ENCODE data around the gene MAPRE2.
A peak's percentile ranks its signal among the peaks of the same experiment; 100 is the strongest.

MAPRE2 gene

GRCh38 chr18:35074581-35074980, 33.4 kb downstream of the MAPRE2 start:
- Histone ChIP-seq H4K12ac (ENCODE audit: low read depth, low read length) (no peak overlapping the region), H3K9me3 (ENCODE audit: insufficient read depth, low read depth, low read length) (no peaks in the 10 kb centered on the region), H4K8ac (ENCODE audit: low read depth, low read length) (no peak overlapping the region), H3K23ac (ENCODE audit: low read length) (no peak overlapping the region), H3K4me1 (ENCODE audit: control insufficient read depth in 1 of 2, insufficient read depth in 2 of 2, low read length in 2 of 2) (no peaks in the 10 kb centered on the region), H3K4me3 (ENCODE audit: low read depth, low read length) (no peak overlapping the region), H4K91ac (ENCODE audit: low read depth, low read length) (no peak overlapping the region), H2AK5ac (ENCODE audit: low read length) (no peak overlapping the region), H2BK12ac (ENCODE audit: low read length) (no peak overlapping the region), H3K9ac (ENCODE audit: low read length) (no peak overlapping the region), H3K36me3 (ENCODE audit: control insufficient read depth in 1 of 2, insufficient read depth in 2 of 2, low read length in 2 of 2) (no peaks in the 10 kb centered on the region), H3K27ac (ENCODE audit: low read depth, low read length) (no peak overlapping the region), H2BK5ac (ENCODE audit: low read depth, low read length, poor library complexity) (no peak overlapping the region), H2AFZ (ENCODE audit: insufficient read depth, low read length, poor library complexity) (no peak overlapping the region), H3K27me3 (ENCODE audit: insufficient read depth, low read length) (no peaks in the 10 kb centered on the region), H2BK120ac (ENCODE audit: insufficient read depth, low read length, poor library complexity) (no peak overlapping the region), H3K79me1 (ENCODE audit: low read length) (no peaks in the 10 kb centered on the region), H3K14ac (ENCODE audit: low read length) (no peak overlapping the region), H3K18ac (ENCODE audit: low read length) (no peak overlapping the region), H3K4ac (ENCODE audit: low read depth, low read length) (no peak overlapping the region), H3K4me2 (ENCODE audit: low read length) (no peak overlapping the region), H3K79me2 (ENCODE audit: control insufficient read depth, insufficient read depth, low read length, poor library complexity) (no peaks in the 10 kb centered on the region)
- no CpG with 5 or more reads among the region's 1 CpG for WGBS (ENCODE audit: extremely low coverage, insufficient coverage, insufficient read length)
- no peak for DNase-seq

- Histone ChIP-seq H3K4me1 (ENCODE audit: control insufficient read depth in 1 of 2, insufficient read depth in 2 of 2, low read length in 2 of 2) (no peaks in the 10 kb centered on the region), H3K4me2 (ENCODE audit: low read length) (no peak overlapping the region), H2AK5ac (ENCODE audit: low read length) (no peak overlapping the region), H3K18ac (ENCODE audit: low read length) (no peak overlapping the region), H3K27me3 (ENCODE audit: insufficient read depth, low read length) (no peaks in the 10 kb centered on the region), H3K36me3 (ENCODE audit: control insufficient read depth in 1 of 2, insufficient read depth in 2 of 2, low read length in 2 of 2) (no peaks in the 10 kb centered on the region), H4K12ac (ENCODE audit: low read depth, low read length) (no peak overlapping the region), H3K79me1 (ENCODE audit: low read length) (no peaks in the 10 kb centered on the region), H3K27ac (ENCODE audit: low read depth, low read length) (no peak overlapping the region), H3K4me3 (ENCODE audit: low read depth, low read length) (no peak overlapping the region), H3K9me3 (ENCODE audit: insufficient read depth, low read depth, low read length) (no peaks in the 10 kb centered on the region), H3K23ac (ENCODE audit: low read length) (no peak overlapping the region), H4K91ac (ENCODE audit: low read depth, low read length) (no peak overlapping the region), H3K79me2 (ENCODE audit: control insufficient read depth, insufficient read depth, low read length, poor library complexity) (no peaks in the 10 kb centered on the region), H2BK12ac (ENCODE audit: low read length) (no peak overlapping the region), H3K14ac (ENCODE audit: low read length) (no peak overlapping the region), H3K4ac (ENCODE audit: low read depth, low read length) (no peak overlapping the region), H2BK5ac (ENCODE audit: low read depth, low read length, poor library complexity) (no peak overlapping the region), H3K9ac (ENCODE audit: low read length) (no peak overlapping the region), H2BK120ac (ENCODE audit: insufficient read depth, low read length, poor library complexity) (no peak overlapping the region), H4K8ac (ENCODE audit: low read depth, low read length) (no peak overlapping the region), H2AFZ (ENCODE audit: insufficient read depth, low read length, poor library complexity) (no peak overlapping the region)
- DNase-seq: peak in 1 of 2 donors; percentile 39
- no CpG with 5 or more reads among the region's 6 CpGs for WGBS (ENCODE audit: extremely low coverage, insufficient coverage, insufficient read length)
Measured at GRCh38 chr18:35075132-35075531, 33.9 kb downstream of the MAPRE2 start.

GRCh38 chr18:35076135-35076924, 35.1 kb downstream of the MAPRE2 start:
- Histone ChIP-seq H2AFZ (ENCODE audit: insufficient read depth, low read length, poor library complexity) (no peak overlapping the region), H3K27ac (ENCODE audit: low read depth, low read length) (no peak overlapping the region), H4K12ac (ENCODE audit: low read depth, low read length) (no peak overlapping the region), H3K18ac (ENCODE audit: low read length) (no peak overlapping the region), H3K9ac (ENCODE audit: low read length) (no peak overlapping the region), H3K36me3 (ENCODE audit: control insufficient read depth in 1 of 2, insufficient read depth in 2 of 2, low read length in 2 of 2) (no peaks in the 10 kb centered on the region), H3K4me2 (ENCODE audit: low read length) (no peak overlapping the region), H4K8ac (ENCODE audit: low read depth, low read length) (no peak overlapping the region), H3K79me1 (ENCODE audit: low read length) (no peaks in the 10 kb centered on the region), H3K4me3 (ENCODE audit: low read depth, low read length) (no peak overlapping the region), H3K14ac (ENCODE audit: low read length) (no peak overlapping the region), H2BK5ac (ENCODE audit: low read depth, low read length, poor library complexity) (no peak overlapping the region), H3K9me3 (ENCODE audit: insufficient read depth, low read depth, low read length) (no peaks in the 10 kb centered on the region), H3K23ac (ENCODE audit: low read length) (no peak overlapping the region), H3K4me1 (ENCODE audit: control insufficient read depth in 1 of 2, insufficient read depth in 2 of 2, low read length in 2 of 2) (no peaks in the 10 kb centered on the region), H3K27me3 (ENCODE audit: insufficient read depth, low read length) (no peaks in the 10 kb centered on the region), H3K4ac (ENCODE audit: low read depth, low read length) (no peak overlapping the region), H4K91ac (ENCODE audit: low read depth, low read length) (no peak overlapping the region), H2BK120ac (ENCODE audit: insufficient read depth, low read length, poor library complexity) (no peak overlapping the region), H2AK5ac (ENCODE audit: low read length) (no peak overlapping the region), H3K79me2 (ENCODE audit: control insufficient read depth, insufficient read depth, low read length, poor library complexity) (no peaks in the 10 kb centered on the region), H2BK12ac (ENCODE audit: low read length) (no peak overlapping the region)
- peak in 1 of 2 donors; percentile 36 for DNase-seq
- no CpG with 5 or more reads among the region's 4 CpGs for WGBS (ENCODE audit: extremely low coverage, insufficient coverage, insufficient read length)

GRCh38 chr18:35077937-35078336, 36.7 kb downstream of the MAPRE2 start:
- no peaks in the 10 kb centered on the region for H3K79me1 ChIP-seq (ENCODE audit: low read length)
- no peak overlapping the region for H4K12ac ChIP-seq (ENCODE audit: low read depth, low read length)
- H3K4me2 ChIP-seq (ENCODE audit: low read length): no peak overlapping the region
- H3K9me3 ChIP-seq (ENCODE audit: insufficient read depth, low read depth, low read length): no peaks in the 10 kb centered on the region
- no peaks in the 10 kb centered on the region for H3K4me1 ChIP-seq (ENCODE audit: control insufficient read depth in 1 of 2, insufficient read depth in 2 of 2, low read length in 2 of 2)
- H3K23ac ChIP-seq (ENCODE audit: low read length): no peak overlapping the region
- DNase-seq: no peak
- no peak overlapping the region for H3K18ac ChIP-seq (ENCODE audit: low read length)
- H4K91ac ChIP-seq (ENCODE audit: low read depth, low read length): no peak overlapping the region
- no peaks in the 10 kb centered on the region for H3K79me2 ChIP-seq (ENCODE audit: control insufficient read depth, insufficient read depth, low read length, poor library complexity)
- no peak overlapping the region for H2BK5ac ChIP-seq (ENCODE audit: low read depth, low read length, poor library complexity)
- H3K36me3 ChIP-seq (ENCODE audit: control insufficient read depth in 1 of 2, insufficient read depth in 2 of 2, low read length in 2 of 2): no peaks in the 10 kb centered on the region
- no peak overlapping the region for H2AK5ac ChIP-seq (ENCODE audit: low read length)
- H2AFZ ChIP-seq (ENCODE audit: insufficient read depth, low read length, poor library complexity): no peak overlapping the region
- no peak overlapping the region for H2BK12ac ChIP-seq (ENCODE audit: low read length)
- H4K8ac ChIP-seq (ENCODE audit: low read depth, low read length): no peak overlapping the region
- no peak overlapping the region for H3K4ac ChIP-seq (ENCODE audit: low read depth, low read length)
- no peak overlapping the region for H3K9ac ChIP-seq (ENCODE audit: low read length)
- no peak overlapping the region for H2BK120ac ChIP-seq (ENCODE audit: insufficient read depth, low read length, poor library complexity)
- H3K27ac ChIP-seq (ENCODE audit: low read depth, low read length): no peak overlapping the region
- no peaks in the 10 kb centered on the region for H3K27me3 ChIP-seq (ENCODE audit: insufficient read depth, low read length)
- no peak overlapping the region for H3K4me3 ChIP-seq (ENCODE audit: low read depth, low read length)
- no peak overlapping the region for H3K14ac ChIP-seq (ENCODE audit: low read length)
